Central memory CD8-positive, alpha-beta T cell (primary cell): ENCODE measurements around the gene CRLF1.
A peak's percentile ranks its signal among the peaks of the same experiment; 100 is the strongest.

Experiments used
- ATAC-seq: fragments of 150-1000 bp; cut with Tn5 transposase; replicated peaks from 2 replicates; pipeline ENCODE4 v1.10.0; 2022; ENCODE audit warnings: mild to moderate bottlenecking, moderate FRiP score, moderate number of reproducible peaks; ENCODE audit not compliant: poor library complexity, severe bottlenecking; ENCODE audit errors: extremely low read depth
- DNase-seq, 2 donors: peaks; one replicate each; pipeline ENCODE4 v3.0.0; 2021; ENCODE audit warnings: low spot score in 2 of 2
- H3K27ac Mint-ChIP-seq: one replicate; pipeline ENCODE4 v1.8.0; 2022; ENCODE audit warnings: low read depth, mild to moderate bottlenecking, moderate library complexity, mixed read lengths
- H3K27me3 Mint-ChIP-seq: one replicate; pipeline ENCODE4 v1.8.0; 2022; ENCODE audit warnings: mixed read lengths
- H3K36me3 Mint-ChIP-seq: one replicate; pipeline ENCODE4 v1.8.0; 2022; ENCODE audit warnings: mild to moderate bottlenecking, moderate library complexity, mixed read lengths; ENCODE audit not compliant: insufficient read depth
- H3K4me1 Mint-ChIP-seq: one replicate; pipeline ENCODE4 v1.8.0; 2022; ENCODE audit warnings: mixed read lengths
- H3K4me3 Mint-ChIP-seq: one replicate; pipeline ENCODE4 v1.8.0; 2022; ENCODE audit warnings: mild to moderate bottlenecking, moderate library complexity, mixed read lengths
- H3K9me3 Mint-ChIP-seq: one replicate; pipeline ENCODE4 v1.8.0; 2022; ENCODE audit warnings: mixed read lengths

The CRLF1 gene

DNA sequence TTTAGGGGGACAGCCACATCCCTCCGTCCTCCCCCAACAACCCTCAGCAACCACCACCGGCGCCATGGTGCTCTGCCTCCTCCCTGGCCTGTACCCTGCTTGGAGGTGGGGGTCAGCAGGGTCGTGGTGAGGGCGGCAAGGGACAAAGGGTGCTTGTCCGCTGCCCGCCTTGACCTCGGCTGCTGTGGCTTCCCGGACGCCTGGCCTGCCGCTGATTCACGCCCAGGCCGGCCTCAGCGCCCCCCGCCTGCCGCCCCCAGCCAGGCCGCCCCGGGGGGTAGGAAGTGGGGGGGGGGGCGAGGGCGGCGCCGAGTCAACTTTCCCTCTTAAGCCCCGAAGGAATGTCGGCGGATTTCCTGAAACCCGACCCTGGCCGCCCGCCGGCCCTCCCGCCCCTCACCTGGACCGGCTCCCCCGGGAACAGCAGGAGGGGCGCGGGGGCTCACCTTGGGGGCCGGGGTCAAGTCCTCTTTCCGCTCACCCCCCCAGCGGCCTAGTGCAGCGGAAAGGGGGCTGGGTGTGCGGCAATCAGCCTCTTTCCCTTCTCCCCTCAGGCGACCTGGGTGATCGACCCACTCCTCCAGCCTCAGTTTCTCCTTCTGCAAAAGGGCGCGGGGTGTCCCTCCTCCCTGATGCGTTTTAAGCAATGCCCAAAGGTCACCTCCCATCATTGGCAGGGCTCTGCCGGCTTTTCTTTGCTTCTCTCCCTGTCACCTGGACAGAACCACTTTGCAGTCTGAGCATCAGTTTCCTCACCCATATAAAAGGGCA, 4.1 kb upstream of the CRLF1 start:
- peaks cover 86% of the 10 kb centered on the region for H3K27me3 Mint-ChIP-seq

DNA sequence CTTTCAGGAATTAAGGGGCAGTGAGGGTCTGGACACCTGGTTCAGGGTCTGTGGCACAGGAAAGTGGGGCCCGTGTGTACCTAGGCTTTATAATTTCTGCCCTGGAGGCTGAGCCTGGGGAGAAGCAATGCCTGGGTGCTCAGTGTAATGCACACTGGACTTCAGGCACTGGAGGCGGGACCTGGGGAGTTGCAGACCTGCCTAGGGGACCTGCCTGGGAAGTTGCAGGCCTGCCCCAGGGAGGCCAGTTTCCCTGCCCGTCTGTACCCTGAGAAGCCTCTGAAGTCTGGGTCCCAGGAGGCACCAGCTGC, 3.6 kb upstream of the CRLF1 start:
- H3K4me1 Mint-ChIP-seq = peaks cover 24% of the 10 kb centered on the region
- no peak for DNase-seq
- no peak overlapping the region for H3K4me3 Mint-ChIP-seq
- peaks cover 5% of the 10 kb centered on the region for H3K36me3 Mint-ChIP-seq
- peaks cover 86% of the 10 kb centered on the region for H3K27me3 Mint-ChIP-seq
- H3K27ac Mint-ChIP-seq = no peak overlapping the region
- ATAC-seq = no peak
- no peaks in the 10 kb centered on the region for H3K9me3 Mint-ChIP-seq

More for the DNA sequence above, 4.1 kb upstream of the CRLF1 start:
- H3K9me3 Mint-ChIP-seq = no peaks in the 10 kb centered on the region
- ATAC-seq (no peak), DNase-seq (no peak)
- H3K4me1 Mint-ChIP-seq = peaks cover 20% of the 10 kb centered on the region
- H3K4me3 Mint-ChIP-seq = peak overlapping the region; percentile 54
- no peak overlapping the region for H3K27ac Mint-ChIP-seq
- peaks cover 3% of the 10 kb centered on the region for H3K36me3 Mint-ChIP-seq

- Mint-ChIP-seq H3K4me1 (peaks cover 26% of the 10 kb centered on the region), H3K27ac (no peak overlapping the region), H3K36me3 (peaks cover 6% of the 10 kb centered on the region), H3K9me3 (no peaks in the 10 kb centered on the region), H3K27me3 (peaks cover 86% of the 10 kb centered on the region), H3K4me3 (no peak overlapping the region)
- no peak for ATAC-seq
- no peak for DNase-seq
Observed at GRCh38 chr19:18609717-18610051, 3.1 kb upstream of the CRLF1 start.

DNA sequence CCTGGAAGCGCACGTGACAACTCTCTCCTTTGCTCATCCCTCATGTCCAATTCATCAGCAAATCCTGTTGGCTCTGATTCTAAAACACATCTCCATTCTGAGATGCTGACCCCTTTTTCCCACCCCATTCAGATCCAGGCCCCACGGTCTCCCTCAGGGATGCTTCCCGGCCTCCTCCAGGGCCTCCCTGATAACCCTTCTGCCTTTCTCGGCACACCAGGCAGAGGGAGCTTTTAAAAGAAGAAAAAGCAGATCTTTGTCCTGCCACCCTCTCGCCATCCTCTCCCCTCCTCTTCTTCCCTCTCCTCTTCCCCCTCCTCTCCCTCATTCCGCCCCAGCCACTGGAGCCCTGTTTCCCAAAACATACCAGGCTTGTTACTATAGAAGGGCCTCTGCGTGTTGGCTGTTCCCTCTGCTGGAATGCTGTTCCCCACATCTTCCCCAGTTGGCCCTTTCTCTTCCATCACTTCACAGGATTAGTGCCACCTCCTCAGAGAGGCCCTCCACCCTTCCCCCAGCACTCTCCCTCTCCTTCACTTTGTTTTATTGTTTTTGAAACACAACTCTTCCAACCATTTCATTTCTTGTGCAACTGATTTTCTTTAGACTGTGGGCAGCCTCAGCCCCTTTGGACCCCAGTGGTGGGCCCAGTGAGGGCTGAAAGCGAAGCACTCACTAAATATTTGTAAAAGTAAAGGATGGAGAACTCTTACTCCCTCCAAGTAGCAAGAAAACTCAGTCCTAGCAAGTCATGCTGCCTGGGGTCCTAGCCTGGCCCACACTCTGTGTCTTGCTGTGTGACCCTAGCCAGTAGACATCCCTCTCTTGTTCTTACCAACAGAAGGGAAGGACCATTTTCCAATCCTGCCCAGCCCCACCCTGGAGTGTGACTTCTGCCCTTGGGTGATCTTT, 2.5 kb upstream of the CRLF1 start:
- Mint-ChIP-seq H3K4me1 (peaks cover 26% of the 10 kb centered on the region), H3K36me3 (peaks cover 6% of the 10 kb centered on the region), H3K27me3 (peaks cover 84% of the 10 kb centered on the region), H3K4me3 (no peak overlapping the region), H3K27ac (no peak overlapping the region), H3K9me3 (no peaks in the 10 kb centered on the region)
- DNase-seq = no peak
- ATAC-seq = no peak

- Mint-ChIP-seq H3K36me3 (peaks cover 5% of the 10 kb centered on the region), H3K4me1 (peaks cover 23% of the 10 kb centered on the region), H3K9me3 (no peaks in the 10 kb centered on the region), H3K27ac (peak overlapping the region; percentile 35), H3K27me3 (peaks cover 81% of the 10 kb centered on the region), H3K4me3 (peak overlapping the region; percentile 25)
- ATAC-seq (no peak), DNase-seq (no peak)
Observed at GRCh38 chr19:18608102-18608804, 1.7 kb upstream of the CRLF1 start.

GRCh38 chr19:18607226-18608101, 865 bp upstream of the CRLF1 start:
- Mint-ChIP-seq H3K27me3 (peaks cover 81% of the 10 kb centered on the region), H3K4me3 (peak overlapping the region; percentile 37), H3K4me1 (peaks cover 23% of the 10 kb centered on the region)

GRCh38 chr19:18605546-18606280, 886 bp downstream of the CRLF1 start:
- peaks cover 76% of the 10 kb centered on the region for H3K27me3 Mint-ChIP-seq
- ATAC-seq (no peak), DNase-seq (no peak)
- peaks cover 3% of the 10 kb centered on the region for H3K36me3 Mint-ChIP-seq
- peak overlapping the region; percentile 23 for H3K4me3 Mint-ChIP-seq
- no peaks in the 10 kb centered on the region for H3K9me3 Mint-ChIP-seq
- peak overlapping the region; percentile 6 for H3K27ac Mint-ChIP-seq
- peaks cover 12% of the 10 kb centered on the region for H3K4me1 Mint-ChIP-seq

More at GRCh38 chr19:18607226-18608101, 865 bp upstream of the CRLF1 start:
- Mint-ChIP-seq H3K9me3 (no peaks in the 10 kb centered on the region), H3K36me3 (peaks cover 3% of the 10 kb centered on the region), H3K27ac (peak overlapping the region; percentile 35)
- no peak for DNase-seq
- ATAC-seq = no peak

- DNase-seq (no peak), ATAC-seq (no peak)
- peak overlapping the region; percentile 6 for H3K27ac Mint-ChIP-seq
- no peaks in the 10 kb centered on the region for H3K9me3 Mint-ChIP-seq
- peaks cover 12% of the 10 kb centered on the region for H3K4me1 Mint-ChIP-seq
- peaks cover 3% of the 10 kb centered on the region for H3K36me3 Mint-ChIP-seq
- peaks cover 71% of the 10 kb centered on the region for H3K27me3 Mint-ChIP-seq
- H3K4me3 Mint-ChIP-seq = peak overlapping the region; percentile 23
Observed at GRCh38 chr19:18605196-18605545, 1.4 kb downstream of the CRLF1 start.

DNA sequence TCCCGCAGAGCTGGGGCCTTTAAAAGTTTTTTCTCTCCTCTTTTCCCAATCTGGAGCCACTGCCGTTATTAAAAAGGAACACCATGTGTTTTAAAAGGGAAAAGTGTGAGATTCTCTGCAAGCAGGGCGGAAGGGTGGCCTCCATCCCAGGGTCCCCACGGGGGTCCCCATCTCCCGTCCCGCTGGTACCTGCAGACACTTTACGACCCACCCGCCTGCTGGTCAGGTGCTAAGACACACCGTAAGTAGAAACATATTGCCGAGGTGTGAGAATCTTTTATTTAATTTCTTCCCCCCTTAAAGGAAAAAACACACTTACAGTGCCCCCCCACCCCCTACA, 1.8 kb downstream of the CRLF1 start:
- peaks cover 3% of the 10 kb centered on the region for H3K36me3 Mint-ChIP-seq
- peaks cover 12% of the 10 kb centered on the region for H3K4me1 Mint-ChIP-seq
- H3K27me3 Mint-ChIP-seq = peaks cover 68% of the 10 kb centered on the region
- H3K27ac Mint-ChIP-seq = no peak overlapping the region
- no peaks in the 10 kb centered on the region for H3K9me3 Mint-ChIP-seq
- ATAC-seq (no peak), DNase-seq (no peak)
- no peak overlapping the region for H3K4me3 Mint-ChIP-seq

GRCh38 chr19:18603958-18604819, 2.4 kb downstream of the CRLF1 start:
- peaks cover 12% of the 10 kb centered on the region for H3K4me1 Mint-ChIP-seq
- H3K27ac Mint-ChIP-seq = no peak overlapping the region
- peaks cover 62% of the 10 kb centered on the region for H3K27me3 Mint-ChIP-seq
- H3K36me3 Mint-ChIP-seq = peaks cover 3% of the 10 kb centered on the region
- DNase-seq (no peak), ATAC-seq (no peak)
- H3K9me3 Mint-ChIP-seq = no peaks in the 10 kb centered on the region
- H3K4me3 Mint-ChIP-seq = no peak overlapping the region
